Measurements from ENCODE around the gene PTPRG. TPM values are rescaled to one million over a fixed set of nuclear protein-coding genes. Genes with fewer than 3 reads are reported as not detected.

PTPRG gene
- total RNA-seq, 1 experiment from 2014 or later = 32.1 TPM

- no peak overlapping the region for H3K9ac ChIP-seq (ENCODE audit: low read length)
- H3K36me3 ChIP-seq (ENCODE audit: control insufficient read depth in 1 of 2, insufficient read depth in 2 of 2, low read length in 2 of 2) = no peaks in the 10 kb centered on the region
- no peaks in the 10 kb centered on the region for H4K20me1 ChIP-seq (ENCODE audit: insufficient read depth)
- H3K27ac ChIP-seq (ENCODE audit: low read depth, low read length) = no peak overlapping the region
- intact Hi-C loops (cut with micrococcal nuclease) = no loop called here
- DNase-seq (ENCODE audit: low read depth, low spot score) (no peak), ATAC-seq (no peak)
- no peaks in the 10 kb centered on the region for H3K4me1 ChIP-seq (ENCODE audit: control insufficient read depth in 1 of 2, insufficient read depth in 2 of 2, low read length in 2 of 2)
- H3K79me2 ChIP-seq (ENCODE audit: insufficient read depth, low read length) = no peaks in the 10 kb centered on the region
- H3K9me3 ChIP-seq (ENCODE audit: control insufficient read depth in 1 of 2, insufficient read depth in 1 of 2, low read depth in 1 of 2, low read length in 2 of 2) = no peaks in the 10 kb centered on the region
- no peak overlapping the region for H2AFZ ChIP-seq (ENCODE audit: low read depth, low read length, poor library complexity, severe bottlenecking)
- TF ChIP-seq ATF3 (IDR thresholded peaks at IDR 0.05) (no peak), ZFX (IDR thresholded peaks at IDR 0.05) (no peak), YY1 (IDR thresholded peaks at IDR 0.05; ENCODE audit: extremely low read depth, insufficient replicate concordance, low read depth, low read length) (no peak), POLR2AphosphoS5 (IDR thresholded peaks at IDR 0.05; ENCODE audit: low read depth, low read length) (no peak), MAX (IDR thresholded peaks at IDR 0.05) (no peak), ELF1 (IDR thresholded peaks at IDR 0.05; ENCODE audit: borderline replicate concordance, low read depth) (no peak), RAD21 (IDR thresholded peaks at IDR 0.05; ENCODE audit: low read depth) (no peak), ZBTB33 (IDR thresholded peaks at IDR 0.05; ENCODE audit: extremely low read depth, insufficient replicate concordance, low read length) (no peak), ZNF274 (IDR thresholded peaks at IDR 0.05; ENCODE audit: low read depth, low read length) (no peak), EZH2 (IDR thresholded peaks at IDR 0.05) (no peak)
- no peak overlapping the region for H3K4me3 ChIP-seq (replicated peaks in 1 of 2; ENCODE audit: low read depth in 1 of 2, low read length in 2 of 2)
- H3K9me2 ChIP-seq (ENCODE audit: insufficient read depth) = no peaks in the 10 kb centered on the region
- no peak overlapping the region for H3K4me2 ChIP-seq (ENCODE audit: low read length)
- CTCF ChIA-PET = no interaction called here
- no peaks in the 10 kb centered on the region for H3K27me3 ChIP-seq (ENCODE audit: insufficient read depth, low read length)
- BruUV-seq (replicated peaks) = no TSS peak
- POLR2A ChIA-PET = no interaction called here
- RAD21 ChIA-PET (ENCODE audit: low non-redundant PET in 1 of 2, low total read pairs in 2 of 2, uncharacterized antibody in 2 of 2, unreplicated experiment in 2 of 2) = no interaction called here
Measured at GRCh38 chr3:62011666-62012065, 450.3 kb downstream of the PTPRG start.
